Measurements from ENCODE around the gene PGBD5. TPM values are rescaled to one million over a fixed set of nuclear protein-coding genes. Genes with fewer than 3 reads are reported as not detected.

The PGBD5 gene
- total and polyA plus RNA-seq, 9 of the 15 experiments (the other 6 are each of a cell fraction or from before 2014, with no cell fraction given), result under 0.01 to 0.40 (median 0.10) TPM; not detected in 3

GRCh38 chr1:230320804-230321203 lies 105.3 kb downstream of the PGBD5 start (continued):
- TF ChIP-seq ZFP91 (CRISPR knock-in tag; IDR thresholded peaks at IDR 0.05), result no peak
- no peak for TF ChIP-seq DEAF1 (CRISPR knock-in tag; IDR thresholded peaks at IDR 0.05)
- no peak for TF ChIP-seq MEF2A (IDR thresholded peaks at IDR 0.05; ENCODE audit: control insufficient read depth, low read depth, low read length)
- no peak for TF ChIP-seq PHTF2 (CRISPR knock-in tag; IDR thresholded peaks at IDR 0.05)
- TF ChIP-seq TAF9B (IDR thresholded peaks at IDR 0.05; ENCODE audit: partially characterized antibody), result no peak
- TF ChIP-seq MTA1 (IDR thresholded peaks at IDR 0.05; ENCODE audit: borderline replicate concordance), result no peak
- no peak for TF ChIP-seq NONO (IDR thresholded peaks at IDR 0.05; ENCODE audit: low read depth in 2 of 2, low read length in 1 of 2)
- TF ChIP-seq NR0B1 (IDR thresholded peaks at IDR 0.05; ENCODE audit: partially characterized antibody), result no peak
- no peak for TF ChIP-seq ATF1 (CRISPR knock-in tag; IDR thresholded peaks at IDR 0.05)
- no peak for TF ChIP-seq ATF1 (tag; IDR thresholded peaks at IDR 0.05)

Data from K562 (cell line).